GM19240 (cell line): Measurements from ENCODE around the gene AREL1.

Experiments
- DNase-seq: peaks from one replicate; pipeline ENCODE4 v3.0.0; 2011; ENCODE audit warnings: low spot score; ENCODE audit not compliant: insufficient read length

The AREL1 gene

DNA sequence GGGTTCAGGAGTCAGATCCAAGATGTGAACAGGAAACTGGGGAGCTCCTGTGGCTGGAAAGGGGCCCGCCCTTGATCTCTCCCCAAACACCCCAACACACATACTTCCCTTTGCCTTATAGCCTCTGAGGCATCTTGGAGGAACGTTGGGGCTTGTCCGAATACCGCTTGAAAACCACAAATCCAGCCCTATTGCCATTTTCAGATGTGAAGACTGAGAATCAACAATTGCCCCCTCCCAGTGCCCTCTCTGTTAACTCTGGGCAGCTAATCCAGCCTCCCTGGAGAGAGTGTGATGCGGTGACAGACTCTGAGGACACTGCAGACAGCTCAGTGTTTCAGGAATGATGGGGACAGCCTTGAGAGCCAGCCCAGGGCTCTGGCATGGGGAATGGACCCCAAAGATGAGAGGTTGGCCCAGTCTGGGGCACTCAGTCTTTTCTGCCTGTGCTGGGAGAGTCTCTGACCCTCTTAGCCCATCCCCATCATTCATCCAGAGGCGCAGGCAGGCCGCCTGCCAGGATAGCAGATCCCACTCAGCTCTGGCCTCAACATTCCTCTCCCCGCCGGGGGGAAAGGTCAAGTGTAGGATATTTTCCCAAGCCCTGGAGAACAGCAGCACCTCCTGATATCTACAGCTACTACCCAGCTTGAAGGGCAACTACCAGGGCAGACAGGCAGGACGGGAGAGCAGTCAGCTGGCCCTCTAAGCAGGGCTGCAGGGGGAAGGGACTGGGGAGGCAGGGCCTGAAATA lies 76.3 kb downstream of the AREL1 start:
- no peak for DNase-seq

GRCh38 chr14:74635847-74636246 lies 77.0 kb downstream of the AREL1 start:
- no peak for DNase-seq

- DNase-seq, result no peak
Observed at GRCh38 chr14:74634964-74635363, 77.9 kb downstream of the AREL1 start.

DNA sequence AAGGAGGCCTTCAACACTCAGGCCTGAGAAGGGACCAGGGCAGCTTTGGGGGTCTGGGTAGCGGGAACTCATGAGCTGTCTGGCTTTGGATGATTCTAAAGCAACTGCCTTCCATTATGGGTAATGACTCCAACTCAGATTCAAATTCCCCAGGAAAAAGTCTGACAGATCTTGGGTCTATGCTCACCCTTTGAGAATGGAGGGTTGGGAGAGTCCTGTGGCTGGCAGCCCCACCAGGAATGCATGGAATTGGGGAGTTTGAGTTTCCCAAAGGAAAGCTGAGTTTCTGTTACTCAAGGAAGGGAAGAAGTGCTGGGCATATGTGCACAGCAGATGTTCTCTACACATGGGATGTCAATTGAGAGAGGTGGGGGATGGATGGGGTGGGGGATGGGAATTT lies 78.4 kb downstream of the AREL1 start:
- DNase-seq, result no peak

DNA sequence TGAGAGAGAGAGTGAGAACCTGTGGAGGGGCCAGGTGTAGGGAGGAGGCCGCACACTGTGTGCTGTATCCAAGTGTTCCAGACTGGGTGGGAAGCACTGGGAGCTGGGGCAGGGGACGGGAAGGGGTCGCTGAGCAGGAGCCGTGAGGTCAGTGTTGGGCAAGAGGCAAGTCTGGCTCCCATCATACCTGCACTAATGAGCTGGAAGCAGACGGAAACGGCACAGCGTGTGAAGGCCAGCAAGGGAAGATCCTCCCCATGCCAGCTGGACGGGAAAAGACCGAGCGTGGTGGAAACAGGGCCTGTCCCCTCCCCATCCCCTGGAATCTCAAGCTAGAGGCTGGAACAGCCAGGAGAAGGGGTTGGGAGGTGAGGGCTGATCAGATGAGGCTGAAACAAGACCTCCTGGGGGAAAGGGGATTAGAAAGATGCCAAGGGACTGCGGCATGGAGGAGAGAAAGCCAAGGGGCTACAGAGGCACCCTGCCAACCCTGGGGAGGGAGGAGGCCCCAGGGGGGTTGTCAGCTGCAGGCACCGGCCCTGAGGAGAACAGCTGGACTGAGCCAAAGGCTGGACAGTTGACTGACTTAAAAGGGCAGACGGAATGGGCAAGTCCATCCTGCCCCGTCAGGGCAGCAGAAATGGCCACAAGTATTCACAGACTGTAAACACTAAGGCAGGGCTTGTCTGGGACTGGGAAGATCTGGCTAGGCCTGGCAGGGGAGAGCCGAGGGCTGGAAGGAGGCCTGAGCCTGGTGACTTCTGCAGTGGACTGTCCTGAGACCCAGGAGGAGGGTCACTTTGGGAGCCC lies 81.8 kb downstream of the AREL1 start:
- DNase-seq, result no peak

DNA sequence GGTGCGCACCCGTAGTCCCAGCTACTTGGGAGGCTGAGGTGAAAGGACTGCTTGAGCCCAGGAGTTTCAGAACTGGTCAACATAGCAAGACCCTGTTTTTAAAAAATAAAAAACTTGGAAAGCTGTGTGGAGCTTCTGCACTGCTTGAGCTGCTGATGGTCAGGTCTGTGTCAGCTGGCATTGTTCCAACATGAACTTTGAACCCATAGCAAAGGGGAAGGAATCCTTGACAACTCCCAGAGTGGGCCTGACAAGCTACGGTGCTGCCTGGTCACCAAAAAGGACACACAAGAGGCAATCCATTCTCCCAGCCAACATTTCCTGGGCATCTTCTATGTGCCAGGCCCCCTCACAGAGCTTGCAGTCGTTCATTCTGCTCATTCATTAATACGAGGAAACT lies 84.5 kb downstream of the AREL1 start:
- DNase-seq, result no peak

DNA sequence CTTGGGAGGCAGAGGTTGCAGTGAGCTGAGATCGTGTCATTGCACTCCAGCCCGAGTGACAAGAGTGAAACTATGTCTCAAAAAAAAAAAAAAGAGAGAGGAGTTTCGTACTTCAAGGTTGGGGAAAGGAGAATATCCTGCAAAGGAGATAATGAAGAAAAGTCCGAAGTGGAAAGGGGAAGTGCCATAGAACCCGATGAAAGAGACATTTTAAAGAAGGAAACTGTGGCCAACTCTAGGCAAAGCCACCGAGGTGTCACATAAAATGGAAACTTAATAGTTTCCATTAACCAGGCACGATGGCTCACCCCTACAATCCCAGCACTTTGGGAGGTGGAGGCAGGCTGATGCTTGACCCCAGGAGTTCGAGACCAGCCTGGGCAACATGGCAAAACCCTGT lies 85.8 kb downstream of the AREL1 start:
- DNase-seq, result no peak

GRCh38 chr14:74622257-74622656 lies 90.6 kb downstream of the AREL1 start:
- no peak for DNase-seq

- DNase-seq, result no peak
Observed at GRCh38 chr14:74621556-74621955, 91.3 kb downstream of the AREL1 start.

GRCh38 chr14:74620923-74621322 lies 92.0 kb downstream of the AREL1 start:
- no peak for DNase-seq

GRCh38 chr14:74620497-74620921 lies 92.4 kb downstream of the AREL1 start:
- DNase-seq, result no peak

DNA sequence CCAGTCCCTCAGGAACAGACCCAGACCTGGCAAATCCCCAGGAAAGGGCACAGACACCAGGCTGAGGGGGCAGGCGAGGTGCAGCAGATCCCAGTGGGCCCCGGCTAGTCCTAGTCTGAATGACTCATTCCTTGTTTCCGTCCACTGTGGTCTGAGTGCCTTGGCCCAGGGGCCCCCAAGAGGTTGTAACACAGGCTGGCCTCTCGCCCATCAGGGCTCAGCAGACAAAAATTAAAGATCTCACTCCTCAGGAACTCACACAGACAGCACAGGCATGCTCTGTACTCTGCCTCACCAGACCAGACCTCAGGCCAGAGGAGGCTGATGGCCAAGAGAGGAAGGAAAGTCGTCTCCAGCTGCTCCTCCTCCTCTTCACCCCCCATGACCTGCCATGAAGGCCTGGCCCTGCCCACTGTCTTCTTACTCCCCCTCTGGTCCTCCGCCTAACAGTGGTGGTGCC lies 93.2 kb downstream of the AREL1 start:
- DNase-seq, result no peak

GRCh38 chr14:74618078-74618952 lies 94.6 kb downstream of the AREL1 start:
- DNase-seq, result no peak

GRCh38 chr14:74616996-74617700 lies 95.7 kb downstream of the AREL1 start:
- no peak for DNase-seq

DNA sequence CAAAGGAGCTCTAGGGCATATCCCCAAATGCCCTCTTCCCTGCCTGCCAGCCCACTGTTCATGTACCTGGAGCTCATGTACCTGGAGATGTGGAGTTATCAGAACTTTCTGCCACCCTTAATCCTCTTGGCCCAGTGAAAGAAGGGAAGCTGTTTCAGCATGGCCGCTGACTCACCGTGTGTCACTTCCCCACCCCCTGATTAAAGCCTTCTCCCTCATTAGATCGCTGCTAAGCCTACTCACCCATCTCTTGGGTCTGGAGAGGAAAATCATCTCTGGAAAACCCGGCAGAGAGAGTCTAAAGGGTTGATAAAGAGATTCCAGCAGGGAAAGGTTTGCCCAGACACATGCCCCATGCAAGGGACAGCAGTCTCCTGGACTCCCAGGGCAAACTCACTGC lies 96.4 kb downstream of the AREL1 start:
- no peak for DNase-seq

DNA sequence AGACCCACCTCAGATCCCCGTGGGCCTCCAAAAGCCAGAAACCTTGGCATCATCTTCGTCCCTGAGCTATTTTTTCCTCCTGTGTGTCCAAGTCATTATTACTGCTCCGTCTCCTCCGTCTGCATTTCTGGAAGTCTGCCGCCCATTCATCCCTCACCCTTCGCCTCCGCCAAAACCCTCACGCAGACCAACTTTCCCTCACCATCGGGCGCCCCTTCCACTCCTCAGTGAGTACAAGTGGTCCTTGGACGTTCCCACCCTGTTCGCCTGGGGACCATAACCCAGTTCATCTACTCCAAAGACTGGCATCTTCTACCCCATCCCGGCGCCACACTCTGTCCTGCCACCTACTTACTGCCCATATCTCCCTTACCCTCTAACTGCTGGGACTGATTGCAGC lies 97.1 kb downstream of the AREL1 start:
- no peak for DNase-seq

DNA sequence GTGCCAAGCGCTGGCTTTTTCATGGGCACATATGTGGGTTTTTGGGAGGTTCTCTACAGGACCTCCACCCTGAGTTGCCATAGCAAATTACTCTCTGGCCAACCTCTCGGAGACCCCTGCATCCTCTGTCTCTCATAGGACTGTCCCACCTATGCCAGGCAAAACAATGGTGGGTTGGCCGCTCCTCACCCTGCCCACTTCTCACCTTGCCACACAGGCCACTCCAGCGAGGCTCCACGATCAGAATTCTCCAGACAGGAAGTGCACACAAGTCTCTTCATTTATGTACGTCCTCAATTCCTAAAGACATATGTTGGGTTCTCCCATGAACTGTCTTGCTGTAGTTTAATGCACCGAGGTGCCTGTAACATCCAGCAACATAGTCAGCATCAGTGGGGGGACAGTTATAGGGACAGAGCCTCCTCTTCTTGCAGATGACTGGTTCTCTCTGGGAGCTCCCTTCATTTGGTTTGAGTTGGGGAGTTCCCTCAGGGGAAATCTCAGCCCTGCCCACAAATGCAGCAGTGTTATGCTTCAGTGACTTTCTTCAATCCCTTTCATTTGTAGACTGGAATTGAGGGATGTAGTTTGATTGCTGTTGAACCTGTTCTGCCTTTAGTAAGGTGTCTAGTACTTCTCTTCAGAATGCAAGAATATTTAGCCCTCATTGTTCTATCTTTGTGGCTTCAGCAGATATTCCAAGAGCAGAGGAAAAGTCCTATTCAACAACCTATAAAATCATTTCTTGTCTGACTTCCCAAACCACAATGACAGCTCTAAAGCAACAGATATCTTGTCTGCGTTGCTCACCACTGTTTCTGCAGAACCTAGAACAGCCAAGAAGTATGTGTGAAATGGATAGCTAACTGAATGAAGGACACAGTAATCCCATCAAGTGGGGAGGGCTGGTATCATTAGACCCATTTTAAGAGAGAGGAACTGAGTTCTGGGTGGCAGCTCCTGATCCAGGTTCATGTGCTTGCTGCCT lies 98.1 kb downstream of the AREL1 start:
- DNase-seq, result no peak

GRCh38 chr14:74613211-74613914 lies 99.5 kb downstream of the AREL1 start:
- no peak for DNase-seq

DNA sequence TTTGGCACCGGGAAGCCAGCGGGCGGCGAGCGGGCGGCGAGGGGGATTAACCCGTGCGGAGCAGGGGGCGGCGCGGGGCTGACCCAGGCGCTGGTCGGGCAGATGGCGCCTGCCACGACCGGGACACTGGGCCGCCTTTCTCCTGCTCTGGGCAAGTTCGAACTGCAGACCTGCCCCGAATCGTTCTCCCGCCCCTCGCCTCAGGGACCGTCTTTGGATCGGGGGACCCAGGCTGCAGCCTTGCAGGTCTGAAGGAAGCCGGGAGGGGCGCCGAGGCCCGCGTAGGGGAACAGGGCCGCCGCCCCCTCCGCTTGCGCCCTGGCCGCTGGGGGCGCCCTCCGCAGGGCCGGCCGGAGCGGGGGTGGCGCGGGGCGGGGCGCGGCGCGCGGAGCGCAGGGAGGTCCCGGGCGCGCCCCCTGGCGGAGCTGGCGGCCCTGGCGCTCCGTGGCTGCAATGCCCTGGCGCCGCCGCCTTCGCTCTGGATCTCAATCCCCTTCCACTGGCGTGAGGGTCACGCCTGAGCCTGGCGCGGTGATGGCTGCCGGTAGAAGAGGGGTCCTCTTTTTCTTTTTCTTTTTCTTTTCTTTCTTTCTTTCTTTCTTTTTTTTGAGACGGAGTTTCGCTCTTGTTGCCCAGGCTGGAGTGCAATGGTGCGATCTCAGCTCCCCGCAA lies 100.4 kb downstream of the AREL1 start:
- peak; percentile 58 for DNase-seq
